Muscle of arm (tissue), 12 donors: ENCODE measurements around the gene FKBP2. TPM values are rescaled to one million over a fixed set of nuclear protein-coding genes. Genes with fewer than 3 reads are reported as not detected.

ENCODE experiments used
- DNase-seq: peaks from one replicate; pipeline ENCODE4 v3.0.0-alpha.2; 2013
- polyA plus RNA-seq, 12 donors: library from polyadenylated mRNA; unstranded; fragments of 120-200 nt; gene quantifications; one replicate each; pipeline ENCODE4 v1.2.1, GENCODE V29; 2013; ENCODE audit not compliant: insufficient read length in 12 of 12

The FKBP2 gene
- polyA plus RNA-seq, 12 donors, result 37.5 to 114 (median 39.5) TPM; not detected in 1

GRCh38 chr11:64211181-64211872, 29.6 kb upstream of the FKBP2 start:
- DNase-seq, result no peak

- no peak for DNase-seq
Observed at GRCh38 chr11:64216879-64217278, 24.0 kb upstream of the FKBP2 start.

- DNase-seq, result no peak
Observed at GRCh38 chr11:64218628-64219353, 22.1 kb upstream of the FKBP2 start.

GRCh38 chr11:64219354-64219684, 21.6 kb upstream of the FKBP2 start:
- no peak for DNase-seq

- no peak for DNase-seq
Observed at GRCh38 chr11:64219755-64220154, 21.1 kb upstream of the FKBP2 start.

- DNase-seq, result no peak
Observed at GRCh38 chr11:64220271-64220670, 20.6 kb upstream of the FKBP2 start.

GRCh38 chr11:64220798-64221197, 20.1 kb upstream of the FKBP2 start:
- no peak for DNase-seq

- no peak for DNase-seq
Observed at GRCh38 chr11:64222651-64223000, 18.3 kb upstream of the FKBP2 start.

- DNase-seq, result no peak
Observed at GRCh38 chr11:64223001-64223651, 17.8 kb upstream of the FKBP2 start.

GRCh38 chr11:64224151-64224890, 16.6 kb upstream of the FKBP2 start:
- DNase-seq, result no peak

GRCh38 chr11:64224891-64225607, 15.8 kb upstream of the FKBP2 start:
- DNase-seq, result no peak

GRCh38 chr11:64225608-64226506, 15.0 kb upstream of the FKBP2 start, which contains the start of the genes NUDT22 and TRPT1:
Gene NUDT22, plus strand, starts transcription at chr11:64226274. Its CDS starts 379 bp downstream, at chr11:64226653.
Gene TRPT1, minus strand, starts transcription at chr11:64226186. Its CDS starts 326 bp downstream, at chr11:64225860.
- peak; percentile 90 for DNase-seq

- DNase-seq, result no peak
Observed at GRCh38 chr11:64226507-64227051, 14.3 kb upstream of the FKBP2 start.

GRCh38 chr11:64227405-64227956, 13.4 kb upstream of the FKBP2 start:
- DNase-seq, result no peak

GRCh38 chr11:64229090-64229743, 11.7 kb upstream of the FKBP2 start:
- no peak for DNase-seq

GRCh38 chr11:64229744-64230170, 11.1 kb upstream of the FKBP2 start:
- DNase-seq, result no peak

GRCh38 chr11:64230171-64230984, 10.5 kb upstream of the FKBP2 start, which contains the start of gene DNAJC4:
Gene DNAJC4, plus strand, starts transcription at chr11:64230548. Its CDS starts 307 bp downstream, at chr11:64230855.
- peak; percentile 92 for DNase-seq

GRCh38 chr11:64230985-64231365, 9.9 kb upstream of the FKBP2 start:
- no peak for DNase-seq
